Measurements from ENCODE around the gene NRARP. TPM values are rescaled to one million over a fixed set of nuclear protein-coding genes. Genes with fewer than 3 reads are reported as not detected.
"Not testable (repeated sequence)": the region's sequence is repeated elsewhere in the genome, so short reads cannot be mapped to it uniquely, and the experiment has no call there.

The NRARP gene, protein sequence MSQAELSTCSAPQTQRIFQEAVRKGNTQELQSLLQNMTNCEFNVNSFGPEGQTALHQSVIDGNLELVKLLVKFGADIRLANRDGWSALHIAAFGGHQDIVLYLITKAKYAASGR
- total RNA-seq (2014; rRNA removed; shearing (Covaris generic)) = 0.89 and 1.0 TPM in 2 replicates

DNA sequence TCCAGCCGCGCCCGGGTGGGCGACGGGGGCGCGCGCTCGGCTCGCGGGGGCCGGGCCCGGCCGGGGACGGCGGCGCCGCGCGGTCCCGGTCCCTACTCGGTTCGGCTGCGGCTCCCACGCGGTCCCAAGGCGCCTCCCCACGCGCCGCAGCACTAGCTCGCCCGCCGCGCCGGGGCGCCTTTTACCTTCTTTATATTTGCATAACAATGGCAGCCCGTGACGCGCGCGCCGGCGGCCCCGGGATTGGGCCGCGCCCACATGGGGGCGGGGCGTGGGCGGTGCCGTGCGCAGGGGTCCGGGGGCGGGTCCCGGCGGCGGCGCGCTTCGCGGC is at the start of gene NRARP:
TSS of gene NRARP (minus strand) at position 154 of the 331 bp plus-strand sequence. CDS start 343 bp downstream, outside the sequence.
- Histone ChIP-seq H3K4me1 (peaks cover 38% of the 10 kb centered on the region), H3K27me3 (peaks cover 24% of the 10 kb centered on the region), H3K27ac (peak within 1 kb of the TSS; percentile 80), H3K9me3 (replicated peaks) (no peaks in the 10 kb centered on the region), H3K36me3 (no peaks in the 10 kb centered on the region), H3K4me3 (peak within 1 kb of the TSS; percentile 52)
- DNase-seq = peak in 1 of 2 experiments; percentile 38

DNA sequence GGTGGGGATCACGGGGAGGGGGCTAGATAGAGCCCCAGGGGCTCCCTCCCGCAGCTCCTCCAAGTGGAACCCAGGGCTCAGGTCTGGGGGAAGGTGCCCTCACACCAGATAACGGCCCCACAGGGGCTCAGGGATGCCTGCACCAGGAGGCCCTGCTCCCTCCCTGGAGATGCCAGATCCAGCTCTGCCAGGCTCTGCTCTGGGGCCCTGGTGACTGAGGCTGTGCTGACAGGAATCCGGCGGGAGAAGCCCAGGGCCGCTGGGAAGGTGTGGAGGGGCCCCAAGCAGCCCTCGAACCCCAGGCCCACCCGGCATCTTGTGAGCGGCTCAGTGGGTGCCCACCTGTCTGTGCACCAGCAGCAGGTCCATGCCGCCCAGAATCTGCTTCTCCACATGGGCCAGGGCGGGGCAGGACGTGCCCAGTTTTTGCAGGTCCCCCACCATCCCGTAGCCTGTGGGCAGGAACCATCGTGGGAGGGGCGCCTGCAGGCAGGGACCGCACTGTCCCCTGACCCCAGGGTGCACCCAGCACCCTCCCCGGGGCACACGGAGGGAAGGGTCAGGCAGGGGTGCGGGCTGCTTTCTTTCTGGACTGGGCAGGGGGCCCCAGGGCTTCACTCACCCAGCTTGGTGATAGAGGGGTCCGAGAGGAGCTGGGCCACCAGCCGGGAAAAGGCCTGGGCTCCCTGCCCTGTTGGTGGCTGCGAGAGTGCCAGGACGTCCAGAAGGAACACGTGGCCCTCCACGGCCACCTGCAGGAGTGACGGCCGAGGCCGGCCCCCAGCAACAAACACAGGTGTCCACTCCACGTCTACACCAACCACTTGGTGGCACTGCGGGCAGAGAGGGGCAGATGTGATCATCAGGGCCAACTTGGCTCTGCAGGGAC is 48.9 kb upstream of the NRARP start:
- Histone ChIP-seq H3K4me3 (no peak overlapping the region), H3K36me3 (no peaks in the 10 kb centered on the region), H3K27ac (no peak overlapping the region), H3K9me3 (replicated peaks) (no peaks in the 10 kb centered on the region), H3K27me3 (no peaks in the 10 kb centered on the region), H3K4me1 (no peaks in the 10 kb centered on the region)
- no peak for DNase-seq

DNA sequence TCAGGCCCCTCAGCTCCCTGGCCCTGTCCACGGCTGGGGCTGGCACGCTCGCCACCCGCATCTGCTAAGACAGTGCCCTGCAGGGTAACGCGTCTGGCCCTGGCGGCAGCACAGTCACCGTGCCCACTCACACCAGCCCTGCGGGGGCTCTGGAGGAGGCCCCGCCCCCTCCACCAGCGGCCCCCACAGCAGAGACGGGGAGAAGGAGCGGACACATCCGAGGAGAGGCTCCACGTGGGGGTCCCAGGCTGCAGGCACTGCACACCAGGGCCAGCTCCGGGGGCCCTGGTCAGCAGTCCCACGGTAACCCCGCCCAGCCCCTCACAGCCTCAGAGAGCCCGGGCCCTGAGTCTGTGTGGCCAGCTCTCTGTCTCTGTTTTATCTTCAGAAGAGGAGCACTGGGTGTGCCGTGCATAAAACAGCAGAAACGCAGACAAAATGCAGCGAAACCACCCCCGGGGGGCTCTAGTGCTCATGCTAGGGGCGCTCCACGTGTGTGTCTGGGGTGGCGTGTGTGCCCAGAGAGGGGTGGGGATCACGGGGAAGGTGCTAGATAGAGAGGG is 47.5 kb upstream of the NRARP start:
- Histone ChIP-seq H3K9me3 (replicated peaks) (0 out of 2 replicates have a peak, but pooled peaks cover 2% of the 10 kb centered on the region), H3K4me3 (no peak overlapping the region), H3K36me3 (no peaks in the 10 kb centered on the region), H3K4me1 (no peaks in the 10 kb centered on the region), H3K27ac (no peak overlapping the region), H3K27me3 (no peaks in the 10 kb centered on the region)
- DNase-seq = no peak

DNA sequence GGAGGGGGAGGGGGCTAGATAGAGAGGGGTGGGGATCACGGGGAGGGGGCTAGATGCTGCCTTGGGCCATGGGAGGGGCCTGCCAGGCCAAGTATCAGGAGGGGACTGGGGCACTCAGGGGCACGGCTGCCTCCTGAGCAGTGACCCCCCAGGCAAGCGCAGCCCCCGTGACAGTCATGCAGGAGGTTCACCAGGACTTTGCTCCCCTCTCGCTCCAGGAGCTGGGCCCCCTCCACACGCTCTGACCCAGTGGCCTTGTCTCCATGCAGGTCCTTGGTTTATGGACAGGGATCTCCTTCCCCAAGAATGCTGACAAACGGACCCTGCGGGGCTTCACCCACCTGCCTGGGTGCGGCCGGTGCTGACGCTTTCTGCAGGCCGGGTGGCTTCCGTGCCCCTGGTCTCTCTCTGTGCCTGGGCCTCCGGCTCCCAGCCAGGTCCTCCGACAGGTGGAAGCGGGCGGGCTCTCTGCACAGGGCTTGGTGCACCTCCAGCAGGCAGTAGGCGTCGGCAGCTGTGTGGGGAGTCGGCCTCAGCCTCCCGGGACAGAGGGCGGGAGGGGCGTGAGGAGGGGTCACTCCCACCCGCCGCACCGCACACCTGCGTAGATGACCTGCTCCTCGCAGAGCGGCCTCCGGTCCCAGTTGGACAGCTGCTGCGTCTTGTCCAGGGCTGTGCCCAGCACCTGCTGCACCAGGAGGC is 46.8 kb upstream of the NRARP start:
- Histone ChIP-seq H3K27me3 (no peaks in the 10 kb centered on the region), H3K27ac (no peak overlapping the region), H3K36me3 (no peaks in the 10 kb centered on the region), H3K9me3 (replicated peaks) (0 out of 2 replicates have a peak, but pooled peaks cover 2% of the 10 kb centered on the region), H3K4me1 (no peaks in the 10 kb centered on the region), H3K4me3 (no peak overlapping the region)
- DNase-seq = no peak

DNA sequence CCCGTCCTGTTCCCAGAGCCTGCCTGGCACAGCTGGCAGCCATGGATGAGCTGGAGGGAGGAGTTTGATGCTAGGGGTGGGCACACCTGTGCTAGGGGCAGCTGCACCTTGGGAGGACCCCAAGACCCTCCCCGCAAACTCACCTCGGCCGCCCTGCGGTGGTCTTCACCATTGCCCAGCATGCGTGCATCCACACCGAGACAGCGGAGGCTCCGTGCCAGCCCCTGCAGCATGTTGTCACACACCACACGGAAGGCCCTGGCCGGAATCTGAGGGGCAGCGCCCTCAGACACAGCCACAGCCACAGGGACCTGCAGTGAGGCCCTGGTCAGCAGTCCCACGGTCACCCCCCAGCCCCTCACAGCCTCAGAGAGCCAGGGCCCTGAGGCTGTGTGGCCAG is 45.9 kb upstream of the NRARP start:
- Histone ChIP-seq H3K27me3 (no peaks in the 10 kb centered on the region), H3K4me3 (no peak overlapping the region), H3K9me3 (replicated peaks) (0 out of 2 replicates have a peak, but pooled peaks cover 2% of the 10 kb centered on the region), H3K36me3 (no peaks in the 10 kb centered on the region), H3K27ac (no peak overlapping the region), H3K4me1 (no peaks in the 10 kb centered on the region)
- DNase-seq = no peak

DNA sequence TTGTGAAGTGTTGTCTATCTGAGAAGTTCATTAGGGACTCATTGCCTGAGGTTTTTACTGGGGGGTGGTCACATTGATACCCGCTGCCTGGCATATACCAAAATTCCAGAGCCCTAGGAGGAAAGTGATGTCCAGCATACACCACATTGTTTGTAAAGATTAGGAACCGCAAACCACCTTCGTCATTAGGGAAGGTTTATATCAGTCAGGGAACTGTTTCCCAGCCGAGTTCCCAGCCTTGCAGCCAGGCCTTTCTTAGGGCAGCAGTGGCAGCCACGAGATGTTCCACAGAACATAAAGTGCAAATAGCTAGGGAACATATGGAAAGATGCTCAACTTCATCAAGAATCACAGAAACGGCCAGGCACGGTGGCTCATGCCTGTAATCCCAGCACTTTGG is 40.4 kb upstream of the NRARP start:
- no peaks in the 10 kb centered on the region for H3K27me3 ChIP-seq
- no peak overlapping the region for H3K4me3 ChIP-seq
- 0 out of 2 replicates have a peak, but pooled peaks cover 2% of the 10 kb centered on the region for H3K9me3 ChIP-seq (replicated peaks)
- no peak overlapping the region for H3K27ac ChIP-seq
- no peaks in the 10 kb centered on the region for H3K4me1 ChIP-seq
- H3K36me3 ChIP-seq = no peaks in the 10 kb centered on the region
- DNase-seq = no peak

DNA sequence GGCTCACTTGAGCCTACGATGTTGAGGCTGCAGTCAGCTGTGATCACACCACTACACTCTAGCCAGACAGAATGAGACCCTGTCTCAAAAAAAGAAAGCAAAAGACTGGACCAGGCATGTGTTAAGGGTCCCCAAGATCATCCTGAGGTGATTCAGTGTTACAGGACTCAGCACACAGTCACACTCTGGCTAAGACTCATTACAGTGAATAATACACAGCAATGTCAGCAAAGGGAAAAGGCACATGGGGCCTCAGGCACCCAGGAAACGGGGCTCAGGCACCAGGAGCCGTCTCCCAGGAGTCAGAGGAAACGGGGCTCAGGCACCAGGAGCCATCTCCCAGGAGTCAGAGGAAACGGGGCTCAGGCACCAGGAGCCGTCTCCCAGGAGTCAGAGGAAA is 39.2 kb upstream of the NRARP start:
- Histone ChIP-seq H3K27ac (no peak overlapping the region), H3K27me3 (no peaks in the 10 kb centered on the region)

DNA sequence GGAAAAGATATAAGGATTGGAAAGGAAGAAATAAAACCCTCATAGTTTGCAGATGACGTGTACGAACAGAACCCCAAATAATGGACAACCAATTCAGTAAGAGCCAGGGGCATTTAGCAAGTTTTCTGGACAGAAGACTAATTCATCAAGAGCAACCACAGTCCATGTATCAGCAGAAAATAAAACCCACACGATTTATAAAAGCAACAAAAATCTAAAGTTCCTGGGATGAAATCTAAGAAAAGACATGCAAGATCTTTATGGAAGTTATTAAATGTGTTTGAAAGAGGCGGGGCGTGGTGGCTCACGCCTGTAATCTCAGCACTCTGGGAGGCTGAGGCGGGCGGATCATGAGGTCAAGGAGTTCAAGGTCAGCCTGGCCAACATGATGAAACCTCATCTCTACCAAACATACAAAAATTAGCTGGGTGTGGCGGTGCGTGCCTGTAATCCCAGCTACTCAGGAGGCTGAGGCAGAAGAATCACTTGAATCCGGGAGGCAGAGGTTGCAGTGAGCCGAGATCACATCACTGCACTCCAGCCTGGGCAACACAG is 37.9 kb upstream of the NRARP start:
- not testable (repeated sequence) for H3K36me3 ChIP-seq, H3K27me3 ChIP-seq, H3K27ac ChIP-seq, H3K4me1 ChIP-seq, DNase-seq, H3K4me3 ChIP-seq
- H3K9me3 ChIP-seq (replicated peaks) = peaks cover 13% of the 10 kb centered on the region

More for the DNA sequence above, 39.2 kb upstream of the NRARP start:
- DNase-seq = no peak
- Histone ChIP-seq H3K4me1 (no peaks in the 10 kb centered on the region), H3K4me3 (no peak overlapping the region), H3K36me3 (no peaks in the 10 kb centered on the region), H3K9me3 (replicated peaks) (peaks cover 9% of the 10 kb centered on the region; the same call in 1 of the 2 replicates)

DNA sequence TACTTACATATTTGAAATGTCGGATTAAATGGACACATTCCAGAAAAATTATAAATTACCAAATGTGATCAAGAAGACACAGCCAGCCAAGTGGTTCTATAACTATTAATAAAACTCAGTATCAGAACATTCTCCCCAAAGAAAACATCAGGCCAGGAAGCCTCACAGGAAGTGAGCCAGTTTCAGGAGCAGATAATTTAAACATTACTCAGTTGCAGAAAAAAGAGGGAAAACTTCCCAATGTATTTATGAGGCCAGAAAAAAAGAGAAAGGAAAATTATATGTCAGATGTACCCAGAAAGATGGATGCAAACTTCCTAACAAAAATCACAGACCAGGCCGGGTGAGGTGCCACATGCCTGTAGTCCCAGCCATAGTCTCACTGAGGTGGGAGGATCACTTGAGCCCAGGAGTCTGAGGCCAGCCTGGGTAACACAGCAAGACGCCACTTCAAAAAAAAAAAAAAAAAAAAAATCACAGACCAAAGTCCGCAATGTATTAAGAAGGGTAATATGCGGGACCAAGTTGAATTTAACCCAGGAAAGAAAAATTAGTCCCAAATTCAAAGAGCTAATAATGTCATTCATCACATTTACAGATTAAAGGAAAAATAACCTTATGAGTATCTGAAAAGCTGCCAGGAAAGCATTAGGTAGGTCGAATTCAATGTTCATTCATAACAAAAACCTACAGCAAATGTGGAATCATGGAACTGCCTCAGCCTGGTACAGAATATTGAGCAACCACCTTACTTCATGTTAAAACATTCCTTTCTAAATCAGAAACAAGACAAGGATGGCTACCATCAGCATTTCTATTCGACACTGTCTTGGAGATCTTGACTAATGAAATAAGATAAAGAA is 37.2 kb upstream of the NRARP start:
- no peak overlapping the region for H3K4me3 ChIP-seq
- H3K4me1 ChIP-seq = no peaks in the 10 kb centered on the region
- H3K36me3 ChIP-seq = no peaks in the 10 kb centered on the region
- DNase-seq = no peak
- H3K9me3 ChIP-seq (replicated peaks) = peaks cover 13% of the 10 kb centered on the region
- H3K27ac ChIP-seq = no peak overlapping the region
- H3K27me3 ChIP-seq = no peaks in the 10 kb centered on the region

DNA sequence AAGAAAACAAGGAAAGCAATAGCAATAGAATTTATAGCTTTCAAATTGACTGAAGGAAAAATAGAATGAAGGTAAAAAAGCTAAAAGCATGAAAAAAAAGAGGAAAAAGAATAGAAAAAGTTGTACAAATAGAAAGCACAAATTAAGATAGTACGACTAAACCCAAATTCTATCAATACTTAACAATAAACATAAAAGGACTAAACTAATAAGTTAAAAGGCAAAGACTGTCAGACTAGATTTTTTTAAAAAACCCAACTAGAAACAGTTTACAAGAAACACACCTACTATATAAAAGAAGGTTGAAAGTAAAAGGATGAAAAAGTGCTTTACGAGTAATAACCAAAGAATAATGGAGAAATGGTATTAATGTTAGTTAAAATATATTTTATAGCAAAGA is 34.7 kb upstream of the NRARP start:
- Histone ChIP-seq H3K4me3 (no peak overlapping the region), H3K9me3 (replicated peaks) (peaks cover 13% of the 10 kb centered on the region), H3K27ac (no peak overlapping the region), H3K4me1 (no peaks in the 10 kb centered on the region), H3K36me3 (no peaks in the 10 kb centered on the region), H3K27me3 (no peaks in the 10 kb centered on the region)
- DNase-seq = no peak

DNA sequence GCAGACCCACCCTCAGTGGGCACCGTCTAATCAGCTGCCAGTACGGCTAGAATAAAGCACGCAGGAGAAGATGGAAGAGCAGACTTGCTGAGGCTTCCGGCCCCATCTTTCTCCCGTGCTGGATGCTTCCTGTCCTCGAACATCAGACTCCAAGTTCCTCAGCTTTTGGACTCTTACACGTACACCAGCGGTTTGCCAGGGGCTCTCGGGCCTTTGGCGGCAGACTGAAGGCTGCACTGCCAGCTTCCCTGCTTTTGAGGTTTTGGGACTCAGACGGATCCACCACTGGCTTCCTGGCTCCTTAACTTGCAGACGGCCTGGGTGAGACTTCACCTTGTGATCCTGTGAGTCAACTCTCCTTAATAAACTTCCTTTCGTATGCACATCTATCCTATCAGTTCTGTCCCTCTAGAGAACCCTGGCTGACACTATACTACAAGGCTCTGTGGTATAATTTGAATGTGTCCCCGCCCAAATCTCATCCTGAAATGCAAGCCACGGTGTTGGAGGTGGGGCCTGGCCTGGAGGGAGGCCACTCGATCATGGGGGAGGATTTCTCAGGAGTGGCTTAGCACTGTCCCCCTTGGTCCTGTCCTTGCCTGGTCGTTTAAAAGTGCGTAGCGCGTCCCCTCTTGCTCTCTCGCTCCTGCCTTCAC is 31.1 kb upstream of the NRARP start:
- Histone ChIP-seq H3K27me3 (no peaks in the 10 kb centered on the region), H3K9me3 (replicated peaks) (peaks cover 13% of the 10 kb centered on the region), H3K4me1 (no peaks in the 10 kb centered on the region), H3K4me3 (no peak overlapping the region), H3K27ac (no peak overlapping the region), H3K36me3 (no peaks in the 10 kb centered on the region)
- DNase-seq = no peak

DNA sequence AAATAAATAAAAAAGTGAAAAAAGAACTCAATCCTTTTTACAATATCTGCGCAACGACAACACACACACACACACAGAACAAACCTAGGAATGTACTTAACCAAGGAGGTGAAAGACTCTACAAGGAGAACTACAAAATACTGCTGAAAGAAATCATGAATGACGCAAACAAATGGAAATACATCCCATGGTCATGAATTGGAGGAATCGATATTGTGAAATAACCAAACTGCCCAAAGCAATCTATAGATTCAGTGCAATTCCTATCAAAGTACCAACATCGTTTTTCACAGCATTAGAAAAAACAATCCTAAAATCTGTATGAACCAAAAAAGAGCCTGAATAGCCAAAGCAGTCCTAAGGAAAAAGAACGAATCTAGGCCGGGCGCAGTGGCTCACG is 29.9 kb upstream of the NRARP start:
- Histone ChIP-seq H3K4me1 (no peaks in the 10 kb centered on the region), H3K27ac (no peak overlapping the region), H3K27me3 (no peaks in the 10 kb centered on the region), H3K9me3 (replicated peaks) (peaks cover 10% of the 10 kb centered on the region), H3K4me3 (no peak overlapping the region), H3K36me3 (no peaks in the 10 kb centered on the region)
- no peak for DNase-seq

DNA sequence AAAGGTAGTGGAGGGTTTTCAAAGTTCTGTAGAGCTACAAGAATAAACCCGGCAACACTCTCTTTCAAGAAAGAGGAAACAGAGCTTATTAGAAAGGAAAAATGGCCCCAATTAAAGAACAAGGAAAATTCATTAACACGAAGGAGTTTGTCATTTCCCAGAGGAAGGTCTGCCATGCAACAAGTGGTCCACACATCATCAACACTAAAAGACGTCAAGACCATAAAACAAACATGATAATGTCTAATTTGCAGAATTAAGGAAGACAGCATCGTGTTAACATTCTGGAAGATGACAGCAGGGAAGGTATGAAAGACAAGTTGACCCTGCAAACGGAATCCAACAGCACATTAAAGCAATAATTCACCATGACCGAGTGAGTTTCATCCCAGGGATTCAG is 28.6 kb upstream of the NRARP start:
- H3K4me3 ChIP-seq = no peak overlapping the region
- H3K9me3 ChIP-seq (replicated peaks) = peaks cover 2% of the 10 kb centered on the region
- H3K4me1 ChIP-seq = no peaks in the 10 kb centered on the region
- no peaks in the 10 kb centered on the region for H3K36me3 ChIP-seq
- no peak for DNase-seq
- H3K27ac ChIP-seq = no peak overlapping the region
- no peaks in the 10 kb centered on the region for H3K27me3 ChIP-seq

All from SJCRH30 (cell line).